Stimulated activated CD4-positive, alpha-beta T cell treated with anti-CD3 and anti-CD28 coated beads, Interleukin-1b, Interleukin-23, amount 100 ng/mL, for 4 hours (primary cell): ENCODE measurements around the gene PRKAB2.
"Not testable (repeated sequence)": the region's sequence is repeated elsewhere in the genome, so short reads cannot be mapped to it uniquely, and the experiment has no call there.

Source experiments
- DNase-seq, 2 donors: peaks; one replicate each; pipeline ENCODE4 v3.0.0-alpha.2; 2020; ENCODE audit warnings: low read depth in 2 of 2

The PRKAB2 gene

DNA sequence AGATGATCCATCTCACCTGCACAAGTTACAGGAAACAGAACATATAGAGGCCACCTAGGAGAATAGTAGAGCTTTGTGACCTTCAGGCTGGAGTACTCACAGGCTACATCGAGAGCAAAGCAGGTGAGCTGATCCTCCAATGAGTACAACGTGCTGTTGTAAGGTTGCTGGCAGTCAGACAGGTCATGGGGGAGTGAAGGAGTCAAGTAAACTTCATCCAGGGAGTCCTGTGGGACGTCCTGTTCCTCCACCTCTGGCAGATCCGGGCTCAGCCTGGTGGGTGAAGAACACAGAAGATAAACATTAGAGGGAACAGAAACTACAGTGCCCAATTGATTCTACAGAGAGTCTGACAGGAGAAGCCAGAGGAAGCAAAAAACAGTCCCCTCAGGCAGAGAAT, 62.5 kb downstream of the PRKAB2 start:
- no peak for DNase-seq

DNA sequence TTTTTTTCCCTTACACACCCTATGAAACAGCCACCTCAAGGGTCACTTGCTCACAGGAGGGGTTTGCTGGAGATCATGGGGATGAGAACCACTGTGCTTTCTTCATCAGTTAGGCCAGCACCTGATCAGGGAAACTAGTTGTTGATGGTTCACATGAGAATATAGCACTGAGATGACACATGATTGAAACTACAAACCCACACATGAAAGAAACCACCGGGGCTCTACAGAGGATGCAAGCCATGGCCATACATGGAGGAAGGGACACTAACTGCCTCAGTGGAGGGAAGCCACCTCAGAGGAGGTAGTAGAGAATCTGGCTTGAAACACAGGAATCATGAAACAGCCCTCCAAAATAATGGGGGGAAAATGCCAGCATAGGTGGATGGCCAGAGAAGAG, 63.2 kb downstream of the PRKAB2 start:
- no peak for DNase-seq

DNA sequence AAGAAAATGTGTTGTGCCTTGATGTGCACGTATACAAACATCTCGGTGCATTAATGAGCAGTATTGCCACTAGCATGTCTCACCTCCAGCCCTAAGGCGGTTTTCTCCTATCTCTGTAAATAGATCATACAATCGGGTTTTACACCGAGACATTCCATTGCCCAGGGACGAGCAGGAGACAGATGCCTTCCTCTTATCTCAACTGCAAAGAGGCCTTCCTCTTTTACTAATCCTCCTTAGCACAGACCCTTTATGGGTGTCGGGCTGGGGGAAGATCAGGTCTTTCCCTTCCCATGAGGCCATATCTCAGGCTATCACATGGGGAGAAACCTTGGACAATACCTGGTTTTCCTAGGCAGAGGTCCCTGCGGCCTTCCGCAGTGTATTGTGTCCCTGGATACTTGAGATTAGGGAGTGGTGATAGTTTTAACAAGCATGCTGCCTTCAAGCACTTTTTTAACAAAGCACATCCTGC, 65.8 kb downstream of the PRKAB2 start:
- not testable (repeated sequence) for DNase-seq

DNA sequence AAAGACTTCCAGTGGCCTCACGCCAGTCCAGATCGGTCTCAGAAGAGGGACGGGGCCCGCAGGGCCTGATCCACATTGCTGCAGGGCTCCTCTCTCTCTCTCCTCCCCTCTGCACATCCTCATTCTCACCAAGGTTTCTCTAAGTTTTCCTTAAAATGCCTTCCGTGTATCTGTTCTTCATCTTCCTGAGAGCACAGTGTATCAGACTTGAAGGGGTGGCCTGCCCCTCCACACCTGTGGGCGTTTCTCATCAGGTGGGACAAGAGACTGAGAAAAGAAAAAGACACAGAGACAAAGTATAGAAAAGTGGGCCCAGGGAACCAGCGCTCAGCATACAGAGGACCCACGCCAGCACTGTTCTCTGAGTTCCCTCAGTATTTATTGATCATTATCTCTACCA, 66.4 kb downstream of the PRKAB2 start:
- DNase-seq = no peak
